HG03135 (cell line): ENCODE measurements around the gene IRX2.

Experiments used
- ATAC-seq: cut with Tn5 transposase; IDR thresholded peaks from one replicate; pipeline ENCODE4 v1.9.1; 2021; ENCODE audit warnings: mild to moderate bottlenecking, moderate library complexity; ENCODE audit not compliant: unreplicated experiment

The IRX2 gene

GRCh38 chr5:2756211-2757152, 5.0 kb upstream of the IRX2 start:
- no peak for ATAC-seq

- no peak for ATAC-seq
These were observed 4.2 kb upstream of the IRX2 start for GRCh38 chr5:2755681-2756171.

GRCh38 chr5:2755076-2755680, 3.7 kb upstream of the IRX2 start:
- no peak for ATAC-seq

- ATAC-seq: no peak
These were observed 3.2 kb upstream of the IRX2 start for GRCh38 chr5:2754581-2755075.

- no peak for ATAC-seq
These were observed 2.3 kb upstream of the IRX2 start for GRCh38 chr5:2753452-2754420.

GRCh38 chr5:2752821-2753439, 1.5 kb upstream of the IRX2 start:
- ATAC-seq: no peak

- no peak for ATAC-seq
These were observed 763 bp upstream of the IRX2 start for GRCh38 chr5:2752059-2752820.

- ATAC-seq: no peak
These were observed 566 bp downstream of the IRX2 start for GRCh38 chr5:2750758-2751464.

GRCh38 chr5:2750026-2750757, 1.3 kb downstream of the IRX2 start:
- no peak for ATAC-seq

GRCh38 chr5:2749514-2750025, 1.9 kb downstream of the IRX2 start:
- no peak for ATAC-seq

- no peak for ATAC-seq
These were observed 2.5 kb downstream of the IRX2 start for GRCh38 chr5:2748861-2749513.

GRCh38 chr5:2748179-2748860, 3.2 kb downstream of the IRX2 start:
- no peak for ATAC-seq

- no peak for ATAC-seq
These were observed 3.9 kb downstream of the IRX2 start for GRCh38 chr5:2747363-2748162.

- ATAC-seq: no peak
These were observed 4.9 kb downstream of the IRX2 start for GRCh38 chr5:2746561-2747032.

- no peak for ATAC-seq
These were observed 7.0 kb downstream of the IRX2 start for GRCh38 chr5:2744485-2744884.
